SU-DHL-6 (cell line): ENCODE results near the gene COL10A1.

Experiments used
- EZH2phosphoT487 ChIP-seq: fragments of 200-600 bp; sonication (generic), shearing (Covaris generic); conservative IDR thresholded peaks from 2 replicates; pipeline ENCODE4 v1.6.1; 2018; ENCODE audit warnings: mild to moderate bottlenecking, antibody characterized with exemption, low read length, moderate library complexity, mixed read lengths
- TF ChIP-seq, protein P1 (sequence below): fragments of 200-600 bp; sonication (generic); IDR thresholded peaks from one replicate; pipeline ENCODE4 v1.5.1; 2017; ENCODE audit warnings: antibody characterized with exemption, mild to moderate bottlenecking, low read length, moderate library complexity; ENCODE audit not compliant: insufficient read depth, poor library complexity, severe bottlenecking

DNA sequence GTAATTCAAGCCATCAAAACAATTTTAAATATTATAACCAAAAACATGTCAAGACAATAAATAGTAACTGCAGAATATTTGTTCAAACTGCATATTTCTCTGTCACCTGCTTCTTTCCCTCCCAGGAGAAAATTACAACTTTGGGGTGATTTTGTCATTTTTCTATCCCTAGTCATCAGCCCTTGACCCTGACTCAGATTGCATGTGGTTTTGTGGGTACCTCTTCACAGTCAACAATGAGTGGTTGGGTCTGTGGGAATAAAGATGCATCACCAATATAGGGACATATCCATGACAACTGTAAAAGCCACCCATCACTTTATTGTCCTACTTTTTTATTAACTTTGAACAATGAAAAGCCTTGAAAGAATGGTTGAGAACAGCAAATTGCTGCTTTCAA lies 7.3 kb downstream of the COL10A1 start:
- TF ChIP-seq, protein P1, sequence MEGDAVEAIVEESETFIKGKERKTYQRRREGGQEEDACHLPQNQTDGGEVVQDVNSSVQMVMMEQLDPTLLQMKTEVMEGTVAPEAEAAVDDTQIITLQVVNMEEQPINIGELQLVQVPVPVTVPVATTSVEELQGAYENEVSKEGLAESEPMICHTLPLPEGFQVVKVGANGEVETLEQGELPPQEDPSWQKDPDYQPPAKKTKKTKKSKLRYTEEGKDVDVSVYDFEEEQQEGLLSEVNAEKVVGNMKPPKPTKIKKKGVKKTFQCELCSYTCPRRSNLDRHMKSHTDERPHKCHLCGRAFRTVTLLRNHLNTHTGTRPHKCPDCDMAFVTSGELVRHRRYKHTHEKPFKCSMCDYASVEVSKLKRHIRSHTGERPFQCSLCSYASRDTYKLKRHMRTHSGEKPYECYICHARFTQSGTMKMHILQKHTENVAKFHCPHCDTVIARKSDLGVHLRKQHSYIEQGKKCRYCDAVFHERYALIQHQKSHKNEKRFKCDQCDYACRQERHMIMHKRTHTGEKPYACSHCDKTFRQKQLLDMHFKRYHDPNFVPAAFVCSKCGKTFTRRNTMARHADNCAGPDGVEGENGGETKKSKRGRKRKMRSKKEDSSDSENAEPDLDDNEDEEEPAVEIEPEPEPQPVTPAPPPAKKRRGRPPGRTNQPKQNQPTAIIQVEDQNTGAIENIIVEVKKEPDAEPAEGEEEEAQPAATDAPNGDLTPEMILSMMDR: no peak
- no peak for TF ChIP-seq EZH2phosphoT487
